MM.1S (cell line): ENCODE results near the gene SERHL2.

ENCODE experiments used
- DNase-seq: peaks from one replicate; pipeline ENCODE4 v3.0.0-alpha.2; 2015
- H2AFZ ChIP-seq: fragments of 300-600 bp; sonication (generic); 2 replicates; pipeline ENCODE4 v1.6.0; 2016; ENCODE audit warnings: antibody characterized with exemption, low read length
- H3F3A ChIP-seq: fragments of 300-600 bp; sonication (generic); 2 replicates; pipeline ENCODE4 v1.6.1; 2016; ENCODE audit warnings: mild to moderate bottlenecking, antibody characterized with exemption, low read length, moderate library complexity, mixed read lengths; ENCODE audit not compliant: insufficient read depth
- H3K27ac ChIP-seq: fragments of 300-600 bp; sonication (generic); 2 replicates; pipeline ENCODE4 v1.5.1; 2016; ENCODE audit warnings: mild to moderate bottlenecking, low read length
- H3K27me3 ChIP-seq: fragments of 300-600 bp; sonication (generic); replicated peaks from 2 replicates; pipeline ENCODE4 v1.6.0; 2016; ENCODE audit warnings: low read length; ENCODE audit not compliant: insufficient read depth
- H3K36me3 ChIP-seq: fragments of 300-600 bp; sonication (generic); replicated peaks from 2 replicates; pipeline ENCODE4 v1.6.1; 2016; ENCODE audit warnings: mild to moderate bottlenecking, low read length, mixed read lengths; ENCODE audit not compliant: insufficient read depth
- H3K4me1 ChIP-seq: fragments of 300-600 bp; sonication (generic); 2 replicates; pipeline ENCODE4 v1.6.1; 2016; ENCODE audit warnings: low read length, mixed read lengths
- H3K4me2 ChIP-seq: fragments of 300-600 bp; sonication (generic); 2 replicates; pipeline ENCODE4 v1.6.0; 2016; ENCODE audit warnings: low read depth, low read length
- H3K4me3 ChIP-seq: fragments of 300-600 bp; sonication (generic); 2 replicates; pipeline ENCODE4 v1.5.1; 2016; ENCODE audit warnings: low read length, mixed read lengths
- H3K79me2 ChIP-seq: fragments of 300-600 bp; sonication (generic); 2 replicates; pipeline ENCODE4 v1.6.1; 2016; ENCODE audit warnings: mixed run types, low read length, mixed read lengths
- H3K9ac ChIP-seq: fragments of 300-600 bp; sonication (generic); 2 replicates; pipeline ENCODE4 v1.6.1; 2016; ENCODE audit warnings: low read length, mixed read lengths
- H3K9me2 ChIP-seq: fragments of 300-600 bp; sonication (generic); replicated peaks from 2 replicates; pipeline ENCODE4 v1.6.1; 2016; ENCODE audit warnings: mild to moderate bottlenecking, low read length, mixed read lengths; ENCODE audit not compliant: insufficient read depth
- H3K9me3 ChIP-seq: fragments of 300-600 bp; sonication (generic); replicated peaks from 2 replicates; pipeline ENCODE4 v1.6.1; 2016; ENCODE audit warnings: mild to moderate bottlenecking, low read length, mixed read lengths; ENCODE audit not compliant: insufficient read depth
- H4K20me1 ChIP-seq: fragments of 300-600 bp; sonication (generic); 2 replicates; pipeline ENCODE4 v1.6.1; 2016; ENCODE audit warnings: mild to moderate bottlenecking, low read length, moderate library complexity, mixed read lengths; ENCODE audit not compliant: insufficient read depth
- CTCF ChIP-seq: fragments of 300-600 bp; sonication (generic); IDR thresholded peaks from 2 replicates; pipeline ENCODE4 v1.5.1; 2016; ENCODE audit warnings: antibody characterized with exemption, low read length, mixed read lengths
- EZH2 ChIP-seq: fragments of 300-600 bp; sonication (generic); optimal IDR thresholded peaks from 2 replicates; pipeline ENCODE3; 2017; ENCODE audit warnings: low read depth, mild to moderate bottlenecking, antibody characterized with exemption, low read length, mixed read lengths
- EZH2phosphoT487 ChIP-seq: fragments of 300-600 bp; sonication (generic); IDR thresholded peaks from 2 replicates; pipeline ENCODE4 v1.6.1; 2018; ENCODE audit warnings: antibody characterized with exemption, low read length

The SERHL2 gene

GRCh38 chr22:42622061-42622710 lies 68.4 kb downstream of the SERHL2 start:
- Histone ChIP-seq H3K4me1 (peaks cover 21% of the 10 kb centered on the region), H3K79me2 (no peaks in the 10 kb centered on the region), H3K9me3 (no peaks in the 10 kb centered on the region), H3K9ac (no peak overlapping the region), H3K27me3 (no peaks in the 10 kb centered on the region), H2AFZ (no peak overlapping the region), H3K27ac (no peak overlapping the region), H4K20me1 (no peaks in the 10 kb centered on the region), H3K4me3 (no peak overlapping the region), H3F3A (peaks cover 12% of the 10 kb centered on the region), H3K36me3 (no peaks in the 10 kb centered on the region), H3K9me2 (no peaks in the 10 kb centered on the region), H3K4me2 (no peak overlapping the region)
- no peak for DNase-seq
- TF ChIP-seq EZH2phosphoT487 (no peak), CTCF (no peak), EZH2 (no peak)

- Histone ChIP-seq H4K20me1 (no peaks in the 10 kb centered on the region), H3K27me3 (no peaks in the 10 kb centered on the region), H3K9me3 (no peaks in the 10 kb centered on the region), H3K4me2 (peak overlapping the region; percentile 77), H3K4me3 (no peak overlapping the region), H3K9ac (no peak overlapping the region), H2AFZ (no peak overlapping the region), H3K4me1 (peaks cover 21% of the 10 kb centered on the region), H3K36me3 (no peaks in the 10 kb centered on the region), H3K9me2 (no peaks in the 10 kb centered on the region), H3F3A (peaks cover 12% of the 10 kb centered on the region), H3K79me2 (no peaks in the 10 kb centered on the region), H3K27ac (peak overlapping the region; percentile 43; the same call in 1 of the 2 replicates)
- TF ChIP-seq EZH2 (no peak), EZH2phosphoT487 (no peak), CTCF (no peak)
- DNase-seq = peak; percentile 70
These were observed 69.6 kb downstream of the SERHL2 start for GRCh38 chr22:42623301-42623751.
